Activated CD4-positive, alpha-beta T cell treated with anti-CD3 and anti-CD28 coated beads, Interleukin-2, amount 50 U/mL, for 4 hours (primary cell): Measurements from ENCODE around the gene HBA2.
"Not testable (repeated sequence)": the region's sequence is repeated elsewhere in the genome, so short reads cannot be mapped to it uniquely, and the experiment has no call there.

ENCODE experiments used
- DNase-seq, 2 experiments: peaks; one replicate each; pipeline ENCODE4 v3.0.0-alpha.2; 2020

HBA2 gene

GRCh38 chr16:159136-159849 lies 13.4 kb upstream of the HBA2 start:
- DNase-seq, result no peak

- not testable (repeated sequence) for DNase-seq
These were observed 12.4 kb upstream of the HBA2 start for GRCh38 chr16:160242-160641.

- no peak for DNase-seq
These were observed 11.9 kb upstream of the HBA2 start for GRCh38 chr16:160691-161190.

- DNase-seq, result no peak
These were observed 10.2 kb upstream of the HBA2 start for GRCh38 chr16:162271-162991.

- not testable (repeated sequence) for DNase-seq
These were observed 9.5 kb upstream of the HBA2 start for GRCh38 chr16:163139-163538.

- not testable (repeated sequence) for DNase-seq
These were observed 9.0 kb upstream of the HBA2 start for GRCh38 chr16:163696-164095.

GRCh38 chr16:164134-164823 lies 8.4 kb upstream of the HBA2 start:
- DNase-seq, result not testable (repeated sequence)

- no peak for DNase-seq
These were observed 7.7 kb upstream of the HBA2 start for GRCh38 chr16:164827-165538.

GRCh38 chr16:165539-166374 lies 6.9 kb upstream of the HBA2 start, which contains the start of gene HBM:
TSS of gene HBM (plus strand) at chr16:165978. CDS start at chr16:165998, 20 bp downstream.
- peak in 1 of 2 experiments; percentile 13 for DNase-seq

GRCh38 chr16:166375-167121 lies 6.1 kb upstream of the HBA2 start:
- DNase-seq, result no peak

- no peak for DNase-seq
These were observed 5.5 kb upstream of the HBA2 start for GRCh38 chr16:167122-167690.

- no peak for DNase-seq
These were observed 4.3 kb upstream of the HBA2 start for GRCh38 chr16:168424-168823.

- DNase-seq, result no peak
These were observed 3.7 kb upstream of the HBA2 start for GRCh38 chr16:169014-169413.

- DNase-seq, result not testable (repeated sequence)
These were observed 2.6 kb upstream of the HBA2 start for GRCh38 chr16:170088-170507.

- DNase-seq, result no peak
These were observed 1.9 kb upstream of the HBA2 start for GRCh38 chr16:170788-171187.

GRCh38 chr16:173211-173854 lies 657 bp downstream of the HBA2 start:
- not testable (repeated sequence) for DNase-seq

GRCh38 chr16:173928-174769 lies 1.5 kb downstream of the HBA2 start:
- DNase-seq, result not testable (repeated sequence)

- DNase-seq, result no peak
These were observed 2.6 kb downstream of the HBA2 start for GRCh38 chr16:175011-175949.
